Airway epithelial cell (primary cell): ENCODE measurements around the gene GPS2. TPM values are rescaled to one million over a fixed set of nuclear protein-coding genes. Genes with fewer than 3 reads are reported as not detected.

ENCODE experiments used
- total RNA-seq: library from RNA; depleted of rRNA; stranded (reverse); fragments of >200 nt; gene quantifications from 2 replicates; pipeline ENCODE4 v1.2.3, GENCODE V29; 2015

Gene GPS2
- 50.8 and 66.1 TPM in 2 replicates for total RNA-seq

GRCh38 chr17:7314719-7315569, at the start of gene GPS2:
Gene GPS2 (minus strand): TSS chr17:7315360. CDS start chr17:7315052, 308 bp downstream.

GRCh38 chr17:7355053-7355452, 39.9 kb upstream of the GPS2 start, which contains the start of gene TMEM95:
Gene TMEM95 (plus strand): TSS chr17:7355156. CDS start chr17:7355205, 49 bp downstream.

GRCh38 chr17:7351665-7352502, 36.7 kb upstream of the GPS2 start, which contains the start of gene KCTD11:
Gene KCTD11 (plus strand): TSS chr17:7352162.

GRCh38 chr17:7336240-7337175, 21.3 kb upstream of the GPS2 start, which contains the start of gene ACAP1:
Gene ACAP1 (plus strand): TSS chr17:7336529. CDS start chr17:7336735, 206 bp downstream.

GRCh38 chr17:7328840-7329373, 13.7 kb upstream of the GPS2 start, which contains the start of gene NEURL4:
Gene NEURL4 (minus strand): TSS chr17:7329335. CDS start chr17:7329312, 23 bp downstream.

GRCh38 chr17:7306911-7307685, 8.1 kb downstream of the GPS2 start, which contains the start of gene EIF5A:
Gene EIF5A (plus strand): TSS chr17:7307628. CDS start chr17:7309636, 2,008 bp downstream.

GRCh38 chr17:7294614-7295153, 20.5 kb downstream of the GPS2 start, which contains the start of gene YBX2:
Gene YBX2 (minus strand): TSS chr17:7294639. CDS start chr17:7294500, 139 bp downstream.

GRCh38 chr17:7281074-7281952, 33.8 kb downstream of the GPS2 start, which contains the start of gene SLC2A4:
Gene SLC2A4 (plus strand): TSS chr17:7281718. CDS start chr17:7281935, 217 bp downstream.

Other genes starting within 250 kb of the GPS2 start
- gene CLEC10A, start 235.1 kb downstream of the GPS2 start, total RNA-seq: not detected in 2 replicates
- gene ASGR2, start 200.5 kb downstream of the GPS2 start, total RNA-seq: not detected in 2 replicates
- 0.21 TPM in 1 of 2 replicates, not detected in the other for gene ASGR1, start 136.0 kb downstream of the GPS2 start, total RNA-seq
- 4.4 and 6.6 TPM in 2 replicates for gene DLG4, start 95.5 kb downstream of the GPS2 start, total RNA-seq
- gene ACADVL, start 95.4 kb downstream of the GPS2 start, total RNA-seq: 364 and 375 TPM in 2 replicates
- gene DVL2, start 80.8 kb downstream of the GPS2 start, total RNA-seq: 44.9 and 52.6 TPM in 2 replicates
- gene PHF23, start 75.9 kb downstream of the GPS2 start, total RNA-seq: 33.1 and 35.1 TPM in 2 replicates
- gene GABARAP, start 72.9 kb downstream of the GPS2 start, total RNA-seq: 309 and 347 TPM in 2 replicates
- 21.6 and 47.5 TPM in 2 replicates for gene CTDNEP1, start 63.6 kb downstream of the GPS2 start, total RNA-seq
- 38.4 and 42.1 TPM in 2 replicates for gene ELP5, start 63.1 kb downstream of the GPS2 start, total RNA-seq
- gene CLDN7, start 52.9 kb downstream of the GPS2 start, total RNA-seq: 86.7 and 132 TPM in 2 replicates
- 0.14 and 0.56 TPM in 2 replicates for gene SLC2A4, start 33.6 kb downstream of the GPS2 start, total RNA-seq
- gene YBX2, start 20.7 kb downstream of the GPS2 start, total RNA-seq: 0.51 and 0.63 TPM in 2 replicates
- gene EIF5A, start 7.7 kb downstream of the GPS2 start, total RNA-seq: 554 and 701 TPM in 2 replicates
- gene NEURL4, start 14.0 kb upstream of the GPS2 start, total RNA-seq: 13.4 and 22.5 TPM in 2 replicates
- 0.42 and 0.78 TPM in 2 replicates for gene ACAP1, start 21.2 kb upstream of the GPS2 start, total RNA-seq
- gene KCTD11, start 36.8 kb upstream of the GPS2 start, total RNA-seq: 48.4 and 61.1 TPM in 2 replicates
- not detected in 2 replicates for gene TMEM95, start 39.8 kb upstream of the GPS2 start, total RNA-seq
- gene TNK1, start 65.7 kb upstream of the GPS2 start, total RNA-seq: 13.0 and 15.8 TPM in 2 replicates
- 64.6 and 96.0 TPM in 2 replicates for gene PLSCR3, start 79.2 kb upstream of the GPS2 start, total RNA-seq
- 117 and 202 TPM in 2 replicates for gene TMEM256, start 88.7 kb upstream of the GPS2 start, total RNA-seq
- 6.0 and 8.9 TPM in 2 replicates for gene NLGN2, start 92.5 kb upstream of the GPS2 start, total RNA-seq
- not detected in 2 replicates for gene SPEM1, start 105.0 kb upstream of the GPS2 start, total RNA-seq
- gene SPEM2, start 110.3 kb upstream of the GPS2 start, total RNA-seq: not detected in 2 replicates
- gene SPEM3, start 113.5 kb upstream of the GPS2 start, total RNA-seq: not detected in 2 replicates
- 29.6 and 33.5 TPM in 2 replicates for gene TMEM102, start 120.1 kb upstream of the GPS2 start, total RNA-seq
- 18.3 and 32.1 TPM in 2 replicates for gene FGF11, start 124.2 kb upstream of the GPS2 start, total RNA-seq
- gene CHRNB1, start 129.7 kb upstream of the GPS2 start, total RNA-seq: 10.9 and 11.0 TPM in 2 replicates
- gene ZBTB4, start 164.3 kb upstream of the GPS2 start, total RNA-seq: 29.5 and 46.1 TPM in 2 replicates
- not detected in 2 replicates for gene SLC35G6, start 166.1 kb upstream of the GPS2 start, total RNA-seq
- gene POLR2A, start 169.0 kb upstream of the GPS2 start, total RNA-seq: 62.4 and 64.9 TPM in 2 replicates
- gene TNFSF12, start 233.7 kb upstream of the GPS2 start, total RNA-seq: 4.2 and 10.8 TPM in 2 replicates
- gene TNFSF13, start 243.4 kb upstream of the GPS2 start, total RNA-seq: 4.4 and 5.1 TPM in 2 replicates
- 44.8 and 62.7 TPM in 2 replicates for gene SENP3, start 246.6 kb upstream of the GPS2 start, total RNA-seq